ENCODE data around the gene RNF157. TPM values are rescaled to one million over a fixed set of nuclear protein-coding genes. Genes with fewer than 3 reads are reported as not detected.

The RNF157 gene
- total RNA-seq, 4 donors from 2014 or later = 8.4 to 23.5 (median 17.4) TPM

GRCh38 chr17:76273445-76274111 is 33.3 kb upstream of the RNF157 start:
- ATAC-seq (ENCODE audit: low FRiP score) (no peak), DNase-seq (ENCODE audit: low spot score) (no peak)
- no peak for TF ChIP-seq CTCF (IDR thresholded peaks at IDR 0.05)

- no peak for DNase-seq (ENCODE audit: low spot score)
- ATAC-seq (ENCODE audit: low FRiP score) = peak; percentile 12
- TF ChIP-seq CTCF (IDR thresholded peaks at IDR 0.05) = no peak
Observed at GRCh38 chr17:76272541-76273444, 32.5 kb upstream of the RNF157 start.

- no peak for TF ChIP-seq CTCF (IDR thresholded peaks at IDR 0.05)
- ATAC-seq (ENCODE audit: low FRiP score) (peak; percentile 34), DNase-seq (ENCODE audit: low spot score) (no peak)
Observed at GRCh38 chr17:76271669-76272540, 31.6 kb upstream of the RNF157 start.

GRCh38 chr17:76270770-76271668 is 30.7 kb upstream of the RNF157 start:
- DNase-seq (ENCODE audit: low spot score) (no peak), ATAC-seq (ENCODE audit: low FRiP score) (no peak)
- no peak for TF ChIP-seq CTCF (IDR thresholded peaks at IDR 0.05)

GRCh38 chr17:76270127-76270592 is 29.9 kb upstream of the RNF157 start:
- TF ChIP-seq CTCF (IDR thresholded peaks at IDR 0.05) = no peak
- no peak for DNase-seq (ENCODE audit: low spot score)
- no peak for ATAC-seq (ENCODE audit: low FRiP score)

Measured in omental fat pad (tissue), 4 donors.